GM21360 (cell line): ENCODE results near the gene MAEA.

Experiments used
- ATAC-seq: cut with Tn5 transposase; IDR thresholded peaks from one replicate; pipeline ENCODE4 v1.9.1; 2021; ENCODE audit warnings: mild to moderate bottlenecking, moderate library complexity; ENCODE audit not compliant: unreplicated experiment

The MAEA gene

DNA sequence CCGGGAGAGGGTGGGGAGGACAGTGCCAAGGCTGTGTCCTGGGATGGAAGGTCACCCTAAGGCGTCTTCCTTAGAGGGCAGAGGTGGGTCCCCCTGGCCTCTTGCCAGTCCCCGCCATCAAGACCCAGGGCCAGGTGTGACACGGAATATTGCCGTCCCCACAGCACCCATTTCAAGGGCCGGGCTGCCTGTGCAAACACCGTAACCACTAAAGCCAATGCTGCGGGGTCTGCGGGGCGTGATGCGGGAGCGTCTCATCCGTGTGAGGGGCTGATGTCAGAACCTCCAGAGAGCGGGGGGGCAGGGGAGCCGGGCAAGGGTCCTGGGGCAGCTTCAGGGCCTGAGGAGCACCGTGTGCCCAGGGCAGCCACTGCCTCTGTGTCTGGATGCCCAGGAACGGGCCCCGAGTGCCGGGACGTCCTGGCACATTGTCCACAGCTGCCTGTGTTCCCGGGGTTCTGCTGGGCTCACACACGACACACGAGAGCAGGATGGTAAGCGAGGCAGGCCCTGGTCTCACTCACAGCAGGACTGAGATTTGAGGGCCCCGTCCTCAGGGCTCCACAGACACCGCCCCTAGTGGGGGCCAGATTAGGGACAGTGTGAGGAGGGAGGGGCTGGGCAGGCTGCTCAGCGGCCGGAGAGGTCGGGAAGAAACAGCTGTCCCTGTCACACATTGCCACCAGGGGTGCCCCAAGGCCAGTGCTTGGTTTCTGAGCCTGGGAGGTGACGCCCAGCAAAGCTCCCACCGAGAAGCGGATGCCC lies 87.3 kb downstream of the MAEA start:
- no peak for ATAC-seq

DNA sequence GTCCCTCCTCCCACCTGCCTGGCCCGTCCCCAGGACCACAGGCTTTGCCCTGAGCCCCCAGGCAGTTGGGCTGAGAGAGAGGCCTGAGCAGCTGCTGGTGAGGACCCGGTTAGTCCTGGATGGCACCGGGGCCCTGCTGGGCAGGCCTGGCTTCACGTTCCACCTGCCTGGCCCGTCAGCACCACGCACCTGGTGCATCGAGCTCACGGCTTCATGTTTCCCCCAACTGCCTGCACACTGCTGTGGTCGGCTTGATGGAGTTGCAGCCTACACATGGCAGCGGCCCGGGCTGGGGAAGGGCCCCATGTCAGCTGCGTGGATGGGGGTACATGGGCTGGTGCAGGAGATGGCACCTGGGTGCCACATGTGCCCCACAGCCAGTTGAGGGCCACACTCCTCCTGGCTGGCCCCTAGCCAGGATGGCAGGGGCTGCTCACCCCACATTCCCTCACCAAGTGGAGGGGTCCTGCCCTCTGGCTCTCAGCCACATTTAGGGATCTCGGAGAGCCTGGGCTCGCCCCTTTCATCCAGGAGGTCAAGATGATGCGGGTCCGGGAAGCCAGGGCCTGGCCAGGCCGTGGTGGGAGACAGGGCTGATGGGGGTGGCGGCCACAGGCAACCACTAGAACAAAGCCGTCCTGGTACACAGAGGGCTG lies 88.0 kb downstream of the MAEA start:
- ATAC-seq: no peak

DNA sequence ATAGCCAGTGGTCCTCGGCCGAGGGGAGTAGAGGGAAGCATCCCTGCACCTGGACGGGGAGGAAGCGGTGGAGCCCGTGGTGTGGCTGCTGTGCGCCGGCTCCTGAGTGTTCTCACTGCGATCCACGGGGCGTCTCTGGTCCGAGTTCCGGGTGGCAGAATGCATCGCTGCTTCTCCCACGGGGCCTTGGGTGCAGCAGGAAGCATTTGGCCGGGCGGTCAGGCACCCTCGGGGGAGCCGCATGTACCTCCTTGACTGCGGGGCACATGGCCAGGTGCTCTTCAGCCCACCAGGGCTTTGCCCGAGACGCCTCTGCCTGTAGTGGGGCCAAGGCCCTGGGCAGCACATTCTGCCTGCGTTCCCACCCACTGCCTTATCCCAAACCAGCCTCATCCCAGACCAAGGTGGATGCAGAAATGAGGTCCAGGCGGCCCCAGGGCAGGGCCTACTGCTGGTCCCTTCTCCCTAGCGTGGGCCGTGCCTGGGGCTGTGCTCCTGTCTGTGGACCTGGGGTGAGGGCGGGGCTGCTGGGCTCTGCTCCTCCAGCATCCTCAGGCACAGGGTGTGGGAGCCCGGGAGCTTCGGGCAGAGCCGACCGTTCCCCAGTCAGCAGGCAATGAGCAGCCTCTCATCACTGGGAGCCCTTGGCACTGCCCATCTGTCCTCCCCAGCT lies 89.0 kb downstream of the MAEA start:
- no peak for ATAC-seq

DNA sequence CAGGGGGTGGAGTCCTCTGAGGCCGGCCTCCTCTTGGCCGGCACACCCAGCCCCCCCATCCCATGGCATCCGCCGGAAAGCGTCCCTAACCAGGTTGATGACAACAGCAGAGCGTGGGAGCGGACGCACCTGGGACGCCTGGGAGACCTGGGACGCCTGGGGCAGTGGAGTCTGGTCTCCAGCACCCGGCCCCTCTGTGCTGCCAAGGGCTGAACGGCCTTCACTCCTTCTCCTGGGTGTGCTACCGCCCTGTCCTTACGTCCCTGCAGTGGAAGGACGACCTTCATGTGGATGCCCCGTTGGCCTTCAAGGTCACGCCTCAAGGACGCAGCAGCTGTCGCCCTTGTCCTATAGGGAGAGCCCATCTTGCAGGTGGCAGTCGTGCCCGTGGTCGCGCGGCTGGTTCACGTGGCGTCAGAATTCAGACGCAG lies 89.7 kb downstream of the MAEA start:
- no peak for ATAC-seq

DNA sequence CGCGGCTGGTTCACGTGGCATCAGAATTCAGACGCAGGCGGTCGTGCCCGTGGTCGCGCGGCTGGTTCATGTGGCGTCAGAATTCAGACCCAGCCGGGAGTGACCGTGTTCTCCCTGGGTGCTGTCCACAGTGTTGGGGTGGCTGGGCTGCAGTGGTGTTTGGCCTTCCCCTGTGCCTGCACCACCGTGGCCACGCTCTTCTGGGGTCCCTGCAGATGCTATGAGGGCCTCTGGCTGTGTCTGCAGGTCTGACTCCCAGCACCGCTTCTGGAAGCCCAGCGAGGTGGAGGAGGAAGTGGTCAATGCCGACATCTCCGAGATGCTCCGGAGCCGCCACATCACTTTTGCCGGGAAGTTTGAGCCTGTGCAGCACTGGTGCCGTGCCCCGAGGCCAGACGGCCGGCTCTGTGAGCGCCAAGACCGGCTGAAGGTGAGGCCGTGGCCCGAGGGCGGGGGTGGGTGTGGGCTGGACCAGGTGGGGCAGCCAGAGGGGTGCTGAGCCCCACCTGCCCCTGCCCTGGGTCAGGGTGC lies 90.2 kb downstream of the MAEA start:
- no peak for ATAC-seq

DNA sequence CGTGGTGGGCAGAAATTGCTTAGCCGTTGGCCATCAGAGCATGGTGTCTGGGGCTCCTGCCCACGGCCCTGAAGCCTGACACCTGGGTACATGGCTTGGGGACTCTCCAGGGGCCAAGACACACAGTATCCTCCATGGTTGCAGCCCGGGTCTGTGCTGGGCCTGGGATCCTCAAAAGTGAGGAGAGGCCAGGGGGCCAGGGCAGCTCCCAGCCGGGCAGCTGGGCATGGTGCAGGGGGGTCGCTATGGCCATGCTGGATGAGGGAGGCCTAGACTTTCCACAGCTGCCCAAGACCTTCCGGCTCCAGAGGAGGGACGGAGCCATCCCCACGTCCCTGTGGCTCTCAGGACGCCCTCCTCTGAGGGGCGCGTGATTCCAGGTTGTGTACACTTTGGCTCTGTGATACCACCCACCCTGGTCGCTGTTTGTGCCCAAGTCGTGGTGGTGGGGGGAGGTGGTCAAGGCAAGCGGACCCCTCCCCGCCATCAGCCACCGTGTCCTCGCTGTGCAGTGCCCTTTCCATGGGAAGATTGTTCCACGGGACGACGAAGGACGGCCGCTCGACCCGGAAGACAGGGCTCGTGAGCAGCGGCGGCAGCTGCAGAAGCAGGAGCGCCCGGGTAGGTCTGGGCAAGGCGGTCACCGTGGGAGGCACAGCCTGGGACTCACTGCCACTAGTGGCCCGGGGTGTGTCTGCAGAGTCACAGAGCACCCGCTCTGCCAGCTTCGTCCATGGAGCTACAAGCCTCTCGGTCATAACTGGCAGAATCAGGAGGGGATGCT lies 90.9 kb downstream of the MAEA start:
- ATAC-seq: no peak

DNA sequence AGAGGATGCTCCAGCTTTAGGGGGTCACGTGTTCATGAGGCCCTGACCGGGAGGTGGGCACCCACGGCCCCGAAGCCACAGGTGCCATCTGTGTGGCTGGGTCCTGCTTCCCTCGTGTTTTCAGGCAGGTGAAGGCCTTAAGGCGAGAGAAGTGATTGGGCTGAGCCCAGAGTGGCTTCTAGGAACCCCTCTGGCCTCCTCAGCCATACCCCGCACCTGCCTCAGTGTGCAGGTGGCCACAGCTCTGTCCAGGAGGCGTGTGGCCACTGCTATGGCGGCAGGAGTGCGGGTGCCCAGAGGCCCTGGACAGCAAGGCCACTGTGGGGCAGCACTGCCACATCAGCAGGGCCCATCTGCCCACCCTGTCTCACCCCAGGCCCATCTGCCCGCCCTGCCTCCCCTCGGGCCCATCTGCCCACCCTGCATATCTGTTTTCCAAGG lies 91.5 kb downstream of the MAEA start:
- ATAC-seq: no peak

DNA sequence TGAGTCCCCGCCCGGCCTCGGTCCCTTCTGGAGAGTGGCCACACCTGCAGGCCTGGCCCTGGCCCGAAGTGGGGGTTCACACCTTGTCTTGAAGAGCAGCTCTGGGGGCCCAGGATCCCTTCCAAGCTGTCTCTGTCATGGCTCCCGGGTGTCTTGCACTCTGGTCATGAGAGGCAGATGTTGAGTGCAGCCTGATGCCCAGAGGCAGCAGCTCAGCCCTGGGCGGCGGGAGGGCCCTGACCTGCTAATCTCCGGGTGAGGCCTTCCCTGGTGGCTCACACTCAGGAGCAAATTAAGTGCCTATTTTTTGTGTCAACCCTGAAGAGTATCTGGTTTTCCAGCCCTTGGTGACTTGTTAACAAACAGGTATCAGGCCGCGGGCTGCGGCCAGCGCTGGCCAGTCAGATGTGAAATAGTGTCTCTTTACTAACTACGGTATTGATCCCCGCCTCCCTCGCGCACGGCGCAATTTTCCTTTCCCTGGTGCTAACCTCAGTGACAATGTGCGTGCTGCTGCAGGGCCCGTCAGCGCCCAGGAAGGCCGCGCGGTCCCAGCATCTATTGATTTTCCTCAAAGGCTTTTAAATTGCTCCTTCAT lies 92.4 kb downstream of the MAEA start:
- ATAC-seq: no peak

DNA sequence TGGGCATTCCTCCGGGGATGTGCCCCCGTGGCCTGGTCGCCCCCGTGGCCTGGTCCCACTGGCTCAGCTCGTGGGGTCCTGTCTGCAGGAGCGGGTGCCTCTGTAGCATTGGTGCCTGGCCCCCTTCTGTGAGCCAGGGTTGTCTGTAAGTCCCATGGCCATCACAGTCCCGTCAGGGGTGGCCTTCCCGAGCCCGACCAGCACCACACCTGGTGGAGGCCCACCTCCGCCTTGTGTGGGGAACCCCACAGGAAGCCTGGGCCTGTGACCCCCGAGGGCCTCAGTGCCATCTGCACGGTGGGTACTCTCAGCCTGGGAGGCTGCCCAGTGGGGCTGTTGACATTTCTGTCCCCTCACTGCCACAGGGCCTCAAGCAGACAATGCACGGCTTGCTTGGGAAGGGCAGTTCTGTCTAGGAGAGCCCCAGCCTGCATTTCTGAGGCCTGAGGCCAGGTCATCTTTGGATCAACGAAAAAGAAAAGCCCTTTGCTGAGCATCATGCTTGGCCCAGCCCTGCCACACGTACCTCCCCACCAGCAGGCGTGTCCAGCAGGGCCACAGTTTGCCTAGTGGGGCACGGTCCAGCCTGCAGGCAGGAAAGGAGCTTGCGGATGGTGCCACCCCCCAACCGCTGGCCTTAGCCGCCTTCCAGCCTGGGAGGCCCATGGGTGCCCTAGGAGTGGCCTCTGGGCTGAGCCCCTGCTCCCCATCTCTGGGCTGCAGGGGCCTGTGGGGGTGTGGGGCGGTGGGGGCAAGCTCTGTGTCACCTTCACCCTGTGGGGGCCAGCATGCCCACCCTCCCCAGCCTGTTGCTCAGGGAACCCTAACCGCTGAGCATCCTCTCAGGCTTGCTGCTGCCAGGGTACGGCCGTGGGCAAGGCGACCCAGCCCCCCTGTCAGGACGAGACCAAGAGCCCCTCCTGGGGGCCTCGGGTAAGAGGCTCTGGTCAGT lies 93.4 kb downstream of the MAEA start:
- no peak for ATAC-seq

DNA sequence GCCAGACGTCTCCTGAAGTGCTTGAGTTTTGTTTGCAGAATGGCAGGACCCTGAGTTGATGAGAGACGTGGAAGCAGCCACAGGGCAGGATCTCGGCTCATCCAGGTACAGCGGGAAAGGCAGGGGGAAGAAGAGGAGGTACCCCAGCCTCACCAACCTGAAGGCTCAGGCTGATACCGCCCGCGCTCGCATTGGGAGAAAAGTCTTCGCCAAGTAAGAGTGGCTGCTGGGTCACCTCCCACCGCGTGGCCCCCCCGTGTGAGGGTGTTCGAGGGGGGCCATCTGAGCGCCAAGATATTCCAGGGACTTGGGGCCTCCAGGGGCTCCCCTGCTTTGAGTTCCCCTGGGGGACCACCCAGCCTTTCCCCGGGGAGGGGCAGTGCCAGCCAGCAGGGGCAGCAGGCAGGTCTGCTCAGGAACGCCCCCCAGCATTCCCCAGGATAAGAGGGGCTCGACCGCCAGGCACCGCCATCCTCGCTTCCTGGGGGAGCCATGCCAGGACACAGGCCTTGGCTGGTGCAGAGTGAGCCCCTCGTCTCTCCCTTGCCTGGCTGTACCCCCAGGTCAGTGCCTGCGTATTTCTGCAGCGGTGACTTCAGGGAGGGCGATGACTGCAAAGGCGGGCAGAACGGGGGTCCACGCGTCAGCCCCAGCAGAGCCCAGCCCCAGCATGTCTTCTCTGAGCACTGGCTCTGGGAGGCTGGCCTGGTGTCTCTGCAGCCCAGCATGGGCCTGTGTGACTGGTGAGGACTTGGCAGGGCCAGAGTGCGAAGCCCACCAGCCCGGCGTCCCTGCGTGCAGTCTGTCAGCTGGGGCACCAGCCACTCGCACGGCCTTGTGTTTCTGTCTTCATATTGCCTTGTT lies 94.3 kb downstream of the MAEA start:
- ATAC-seq: no peak

DNA sequence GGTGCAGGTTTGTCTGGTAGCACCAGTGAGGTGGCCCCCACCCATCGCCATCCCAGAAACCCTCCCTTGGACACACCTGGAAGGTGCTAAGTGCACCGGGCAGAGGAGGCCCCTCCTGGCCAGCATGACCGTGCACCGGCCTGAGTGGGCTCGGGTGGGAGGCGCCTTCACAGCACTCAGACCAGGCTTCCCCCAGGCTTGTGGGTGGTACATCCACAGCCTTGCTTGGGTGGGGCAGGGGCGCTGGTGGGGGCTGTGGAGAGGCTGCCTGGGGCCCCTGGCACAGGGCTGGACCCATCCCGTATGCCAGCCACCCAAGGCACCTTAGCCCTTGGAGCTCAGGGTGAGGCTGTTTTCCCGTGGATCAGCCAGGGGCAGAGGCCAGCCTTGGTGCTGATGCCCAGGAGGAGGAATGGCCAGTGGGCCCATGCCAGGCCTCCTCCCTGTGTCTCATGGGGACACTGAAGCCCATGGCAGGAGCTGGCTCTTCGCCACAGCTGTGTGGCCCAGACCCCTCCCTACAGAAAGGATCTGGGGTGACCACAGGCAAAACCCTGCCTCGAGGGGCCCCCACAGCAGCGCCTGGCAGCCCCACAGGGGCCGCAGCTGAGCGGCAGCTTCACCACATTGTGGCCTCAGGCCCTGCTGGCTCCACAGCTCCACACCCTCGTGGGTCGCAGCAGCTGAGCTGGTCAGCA lies 95.1 kb downstream of the MAEA start:
- ATAC-seq: no peak

DNA sequence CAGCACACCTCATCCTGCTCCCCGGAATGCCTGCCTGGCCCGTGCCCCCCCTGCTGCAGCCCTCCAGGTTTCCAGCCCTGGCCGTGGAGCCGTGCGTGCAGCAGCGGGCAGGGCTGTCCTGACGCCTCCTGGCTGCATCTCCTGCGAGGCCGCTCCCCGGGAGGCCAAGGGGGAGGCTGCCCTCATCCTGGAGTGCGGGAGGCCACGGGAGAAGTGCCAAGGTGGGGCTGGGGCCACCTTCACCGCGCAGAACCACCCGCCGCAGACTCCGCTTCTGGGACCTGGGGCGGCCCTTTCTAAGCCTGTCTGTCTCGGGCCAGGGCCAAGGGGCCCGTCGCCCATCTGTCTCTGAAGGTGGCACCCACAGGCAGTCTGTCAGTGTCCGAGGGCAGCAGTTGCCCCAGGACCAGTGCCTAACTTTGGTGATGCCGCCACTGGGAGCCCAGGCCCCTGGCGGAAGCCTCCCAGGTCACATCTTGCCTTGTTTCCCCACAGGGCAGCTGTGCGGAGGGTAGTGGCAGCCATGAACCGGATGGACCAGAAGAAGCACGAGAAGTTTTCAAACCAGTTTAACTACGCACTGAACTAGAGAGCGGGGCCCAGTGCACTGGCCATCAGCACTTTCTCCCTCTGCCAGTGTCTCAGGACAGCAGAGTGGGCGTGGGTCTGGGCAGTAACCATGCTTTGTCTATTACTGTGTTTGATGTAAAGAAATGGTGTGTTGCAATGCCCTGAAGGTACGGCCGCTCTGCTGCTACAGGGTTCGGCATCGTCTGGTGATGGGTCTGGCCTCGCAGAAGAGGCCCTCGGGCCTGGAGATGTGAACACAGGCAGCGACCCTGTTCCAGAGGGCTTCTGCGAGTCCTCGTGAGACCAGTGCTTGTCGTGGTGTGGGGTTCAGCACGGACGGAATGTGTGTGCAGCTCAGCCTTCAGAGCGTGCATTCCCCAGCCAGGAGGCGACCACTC lies 96.0 kb downstream of the MAEA start:
- no peak for ATAC-seq
